CD4-positive, alpha-beta T cell treated with Interleukin-21 for 1 hour (primary cell): ENCODE measurements around the gene OXSR1.
"Not testable (repeated sequence)": the region's sequence is repeated elsewhere in the genome, so short reads cannot be mapped to it uniquely, and the experiment has no call there.

Experiments used
- DNase-seq: peaks from one replicate; pipeline ENCODE4 v3.0.0-alpha.2; 2020

OXSR1 gene

DNA sequence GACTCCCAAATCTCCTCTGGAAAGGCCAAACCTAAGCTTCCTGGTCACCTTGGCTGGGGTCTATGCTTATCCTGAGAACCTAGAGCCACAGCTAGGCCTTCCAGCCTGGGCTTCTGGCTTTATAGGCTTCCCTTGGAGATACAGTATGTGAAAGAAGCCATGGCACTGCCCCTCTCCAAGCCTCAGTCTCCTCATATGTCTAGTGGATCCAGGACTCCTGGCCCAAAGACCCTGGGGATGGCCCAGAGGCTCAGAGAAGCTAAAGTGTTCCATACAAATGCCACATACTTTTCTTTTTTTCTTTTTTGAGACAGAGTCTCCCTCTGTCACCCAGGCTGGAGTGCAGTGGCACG, 37.1 kb upstream of the OXSR1 start:
- no peak for DNase-seq

DNA sequence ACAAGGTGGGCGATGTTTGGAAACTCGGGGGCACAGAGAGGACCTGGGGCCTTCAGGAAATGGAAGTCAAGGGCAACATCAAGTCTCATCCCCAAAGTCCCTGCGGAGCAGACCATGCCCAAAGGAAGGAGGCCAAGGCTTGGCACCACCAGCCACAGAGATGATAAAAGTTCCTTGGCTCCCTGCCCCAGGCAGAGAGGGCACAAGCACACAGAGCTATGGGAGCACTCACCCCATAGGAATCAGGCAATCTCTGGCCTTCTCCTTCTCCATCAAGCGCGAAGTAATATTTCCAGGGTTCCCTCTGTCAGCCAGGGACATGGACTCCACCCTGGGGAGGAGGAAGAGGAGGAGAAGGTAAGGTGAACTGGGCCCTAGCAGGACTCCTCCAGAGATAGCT, 36.3 kb upstream of the OXSR1 start:
- no peak for DNase-seq

DNA sequence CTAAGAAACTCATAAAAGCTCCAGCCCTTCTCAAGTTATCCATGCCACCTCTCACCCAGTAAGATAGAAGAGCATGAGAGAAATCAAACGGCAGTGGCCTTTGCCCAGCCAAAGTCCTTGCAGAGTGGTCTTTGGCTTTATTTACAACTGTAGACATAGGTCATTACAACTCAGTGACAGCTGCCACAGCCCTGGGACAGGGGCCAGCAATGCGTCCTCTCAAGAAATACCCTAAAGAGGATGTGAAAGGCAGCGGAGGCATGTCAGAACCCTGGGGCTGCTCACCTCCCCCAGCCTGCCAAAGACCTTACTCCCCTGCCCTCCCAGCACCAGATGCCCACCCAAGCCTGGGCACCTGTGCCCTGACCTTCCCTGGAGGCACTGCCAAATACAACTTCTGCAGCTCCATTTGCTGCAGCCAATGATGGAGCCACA, 34.7 kb upstream of the OXSR1 start:
- DNase-seq = no peak

DNA sequence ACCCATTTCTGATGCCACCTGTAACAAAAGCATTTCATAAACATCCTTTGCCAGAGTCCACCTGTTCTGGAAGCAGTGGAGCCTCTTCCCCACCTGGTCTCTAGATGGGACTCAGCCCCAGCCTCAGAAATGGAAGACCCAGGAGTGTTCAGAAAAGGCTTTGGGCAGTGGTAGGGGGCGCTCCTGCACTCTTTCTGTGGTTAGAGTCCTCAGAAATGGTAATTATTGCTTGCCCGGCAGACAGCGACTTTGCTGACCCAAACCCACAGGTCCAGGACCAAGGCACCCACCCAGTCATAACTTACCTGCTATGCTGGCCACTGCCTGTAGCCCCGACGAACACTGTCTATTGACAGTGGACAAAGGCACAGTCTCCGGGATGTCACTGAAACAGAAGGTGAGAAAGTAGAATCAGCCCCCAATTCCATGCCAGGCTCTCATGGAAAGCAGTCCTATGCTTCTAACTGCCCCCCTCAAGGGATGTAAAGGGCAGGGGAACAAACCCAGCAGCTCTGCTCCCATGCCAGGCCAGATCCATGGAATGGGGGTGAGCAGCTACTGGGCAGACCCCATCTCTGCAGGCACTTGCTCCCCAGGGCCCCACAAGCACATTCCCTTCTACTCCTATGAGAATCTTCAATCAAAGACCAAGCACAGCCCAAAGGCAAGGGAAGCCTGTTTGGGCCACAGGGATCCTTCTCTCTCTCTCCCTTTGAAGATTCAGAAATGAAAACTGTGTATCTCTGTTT, 33.5 kb upstream of the OXSR1 start:
- peak; percentile 36 for DNase-seq

DNA sequence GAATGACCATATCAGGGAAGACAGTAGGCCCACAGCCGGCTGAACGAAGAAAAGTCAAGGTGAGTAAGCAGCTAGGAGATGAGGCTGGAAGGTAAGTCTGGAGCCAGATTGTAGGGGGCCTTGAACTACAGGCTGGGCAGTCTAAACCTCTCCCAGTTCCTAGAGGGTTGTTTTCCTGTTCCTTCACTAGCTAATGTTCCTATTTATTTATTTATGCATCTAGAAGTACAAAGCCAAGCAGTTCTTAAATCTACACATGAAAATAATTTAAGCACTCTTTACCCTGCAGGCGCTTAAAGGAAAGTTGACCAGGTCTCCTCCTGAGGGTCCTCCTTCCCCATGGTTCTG, 32.2 kb upstream of the OXSR1 start:
- DNase-seq = no peak

DNA sequence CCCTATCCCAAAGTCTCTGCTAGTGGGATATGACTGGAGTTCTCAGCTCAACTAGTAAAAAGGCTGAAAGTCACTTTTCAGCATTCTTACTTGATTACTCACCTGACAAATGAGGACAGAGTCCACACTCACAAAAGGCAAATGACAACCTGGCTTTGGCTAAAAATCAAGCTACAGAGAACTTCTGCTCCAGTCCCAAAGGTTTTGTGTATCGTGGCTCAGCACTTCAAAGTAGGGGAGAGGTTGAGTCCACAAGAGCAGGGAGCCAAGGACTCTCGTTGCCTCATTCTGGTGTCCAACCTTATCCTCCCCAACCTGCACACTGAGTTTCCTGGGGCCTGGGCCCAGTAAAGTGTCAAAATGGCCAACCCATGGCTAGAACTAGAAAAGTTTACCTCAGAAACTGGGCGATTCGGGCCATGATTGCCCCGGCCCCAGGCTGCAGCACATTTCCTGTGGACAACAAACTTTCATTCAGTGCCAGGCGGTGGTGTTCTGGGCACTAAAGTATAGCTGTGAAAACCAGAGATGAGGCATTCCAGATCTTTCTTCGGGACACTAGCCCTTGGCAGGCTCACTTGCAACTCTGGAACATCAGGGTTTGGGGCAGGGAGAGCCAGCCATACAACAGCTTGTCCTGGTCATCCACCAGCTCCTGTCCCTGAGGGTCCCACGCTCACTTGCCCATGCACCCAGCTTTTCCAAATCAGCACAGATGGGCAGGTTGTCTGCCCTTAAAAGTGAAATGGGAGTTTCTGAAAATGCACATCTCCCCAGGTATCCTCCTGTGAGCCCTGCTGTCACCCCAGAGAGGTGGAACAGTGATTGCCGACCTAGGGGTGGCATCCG, 31.6 kb upstream of the OXSR1 start:
- no peak for DNase-seq

DNA sequence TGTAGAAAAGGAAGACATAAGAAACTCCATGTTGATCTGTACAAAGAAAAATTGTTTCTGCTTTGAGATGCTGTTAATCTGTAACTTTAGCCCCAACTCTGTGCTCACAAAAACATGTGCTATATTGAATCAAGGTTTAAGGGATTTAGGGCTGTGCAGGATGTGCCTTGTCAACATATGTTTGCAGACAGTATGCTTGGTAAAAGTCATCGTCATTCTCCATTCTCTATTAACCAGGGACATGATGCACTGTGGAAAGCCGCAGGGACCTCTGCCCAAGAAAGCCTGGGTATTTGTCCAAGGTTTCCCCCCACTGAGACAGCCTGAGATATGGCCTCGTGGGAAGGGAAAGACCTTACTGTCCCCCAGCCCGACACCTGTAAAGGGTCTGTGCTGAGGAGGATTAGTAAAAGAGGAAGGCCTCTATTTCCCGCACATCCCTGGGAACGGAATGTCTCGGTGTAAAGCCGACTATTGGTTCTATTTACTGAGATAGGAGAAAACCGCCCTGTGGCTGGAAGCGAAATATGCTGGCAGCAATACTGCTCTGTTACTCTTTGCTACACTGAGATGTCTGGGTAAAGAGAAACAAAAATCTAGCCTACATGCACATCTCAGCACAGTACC, 30.7 kb upstream of the OXSR1 start:
- DNase-seq = not testable (repeated sequence)

DNA sequence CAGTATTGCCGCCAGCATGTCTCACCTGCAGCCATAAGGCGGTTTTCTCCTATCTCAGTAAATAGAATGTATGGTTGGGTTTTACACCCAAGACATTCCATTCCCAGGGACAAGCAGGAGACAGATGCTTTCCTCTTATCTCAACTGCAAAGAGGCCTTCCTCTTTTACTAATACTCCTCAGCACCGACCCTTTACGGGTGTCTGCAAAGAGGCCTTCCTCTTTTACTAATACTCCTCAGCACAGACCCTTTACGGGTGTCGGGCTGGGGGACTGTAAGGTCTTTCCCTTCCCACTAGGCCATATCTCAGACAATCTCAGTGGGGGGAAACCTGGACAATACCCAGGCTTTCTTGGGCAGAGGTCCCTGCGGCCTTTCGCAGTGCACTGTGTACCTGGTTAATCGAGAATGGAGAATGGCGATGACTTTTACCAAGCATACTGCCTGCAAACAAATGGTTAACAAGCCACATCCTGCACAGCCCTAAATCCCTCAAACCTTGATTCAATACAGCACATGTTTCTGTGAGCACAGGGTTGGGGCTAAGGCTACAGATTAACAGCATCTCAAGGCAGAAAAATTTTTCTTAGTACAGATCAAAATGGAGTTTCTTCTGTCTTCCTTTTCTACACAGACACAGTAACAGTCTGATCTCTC, 29.6 kb upstream of the OXSR1 start:
- peak; percentile 45 for DNase-seq

DNA sequence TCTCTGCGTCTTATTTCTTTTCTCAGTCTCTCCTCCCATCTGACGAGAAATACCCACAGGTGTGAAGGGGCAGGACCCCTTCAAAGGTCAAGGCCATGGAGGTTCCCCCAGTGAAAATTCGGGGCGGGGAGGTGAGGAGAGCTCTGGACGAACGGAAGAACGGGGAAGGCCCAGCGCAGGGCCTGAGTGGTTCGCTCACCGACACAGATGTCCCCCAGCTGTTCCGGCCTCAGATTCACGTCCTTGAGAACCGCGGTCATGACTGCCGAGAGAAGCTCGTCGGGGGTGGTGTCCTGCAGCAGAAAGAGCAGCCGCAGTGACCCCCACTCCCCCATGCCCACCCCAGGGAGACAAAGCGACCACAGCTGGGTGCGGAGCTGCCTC, 29.0 kb upstream of the OXSR1 start:
- DNase-seq = peak; percentile 26

DNA sequence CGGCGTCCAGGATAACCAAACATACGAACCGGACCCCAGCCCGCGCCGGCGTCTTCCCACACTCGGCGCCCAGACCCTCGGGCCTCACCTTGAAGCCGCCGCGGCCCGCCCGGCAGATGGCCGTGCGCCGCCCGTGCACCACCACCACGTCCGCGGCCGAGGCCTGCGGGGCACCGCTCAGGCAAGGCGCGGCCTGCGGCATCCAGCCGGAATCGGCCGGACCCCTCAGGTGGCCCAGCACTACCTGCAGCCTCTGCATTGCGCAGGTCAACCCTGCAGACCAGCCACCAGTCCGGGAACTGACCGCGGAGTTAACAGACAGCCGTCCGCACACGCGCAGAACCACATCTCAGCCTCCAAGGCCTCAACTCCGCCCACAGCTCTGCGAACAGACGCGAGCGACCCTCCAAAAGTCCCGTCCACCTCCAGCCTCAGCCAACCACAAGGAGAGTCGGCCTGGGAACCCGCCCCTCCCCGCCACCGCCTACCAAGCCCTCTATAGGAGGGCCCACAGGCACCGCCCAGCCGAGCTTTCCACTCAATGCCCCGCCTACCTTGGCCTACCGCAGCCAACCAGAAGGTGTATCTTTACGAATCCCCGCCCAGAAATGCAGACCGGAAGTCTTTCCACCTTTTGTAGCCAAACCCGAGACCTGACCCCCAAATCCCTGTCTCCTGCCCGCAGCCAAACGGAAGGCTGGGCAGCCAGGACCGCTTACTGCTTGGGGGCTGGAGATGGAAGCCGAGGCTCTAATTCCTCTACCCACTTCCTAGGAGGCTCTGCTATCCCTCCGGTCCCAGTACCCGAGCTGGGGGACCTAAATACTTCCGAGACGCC, 28.3 kb upstream of the OXSR1 start, which contains the start of gene ACAA1:
TSS of gene ACAA1 (minus strand) at position 351 of the 838 bp plus-strand sequence. CDS start at position 259, 92 bp downstream.
- peak; percentile 98 for DNase-seq

DNA sequence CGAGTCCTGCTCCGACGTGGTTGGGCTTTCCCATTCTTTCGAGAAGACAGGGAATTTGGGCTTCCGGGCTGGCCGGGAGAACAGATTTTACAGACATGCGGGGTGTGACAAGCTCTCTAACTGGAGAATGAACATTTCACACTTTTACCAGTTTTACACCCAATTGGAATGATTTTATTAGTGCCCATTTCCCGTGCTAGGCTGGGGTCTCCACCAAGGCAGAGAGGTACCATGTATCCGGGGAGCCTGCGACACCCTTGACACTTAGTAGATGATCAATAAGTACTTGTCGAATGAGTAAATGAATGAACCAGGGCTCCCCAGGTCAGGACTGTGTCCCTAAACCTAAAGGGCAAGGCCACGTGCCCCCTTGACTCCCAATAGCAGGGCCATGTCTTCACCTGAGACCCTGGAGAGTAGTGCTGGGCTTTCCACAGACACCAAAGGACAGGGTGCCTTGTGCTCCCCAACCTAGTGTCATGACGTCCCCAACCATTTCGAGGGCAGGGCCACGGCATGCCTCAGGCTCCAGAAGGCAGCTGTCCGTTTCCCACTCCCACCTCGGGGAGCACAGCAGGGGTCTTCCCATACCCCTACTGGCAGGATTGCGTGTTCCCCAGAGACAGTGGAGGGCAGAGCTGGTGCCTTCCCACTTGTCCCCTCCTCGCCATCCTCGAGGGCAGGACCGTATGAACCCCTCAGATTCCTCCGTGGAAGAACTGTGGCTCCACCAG, 27.6 kb upstream of the OXSR1 start:
- peak; percentile 34 for DNase-seq

DNA sequence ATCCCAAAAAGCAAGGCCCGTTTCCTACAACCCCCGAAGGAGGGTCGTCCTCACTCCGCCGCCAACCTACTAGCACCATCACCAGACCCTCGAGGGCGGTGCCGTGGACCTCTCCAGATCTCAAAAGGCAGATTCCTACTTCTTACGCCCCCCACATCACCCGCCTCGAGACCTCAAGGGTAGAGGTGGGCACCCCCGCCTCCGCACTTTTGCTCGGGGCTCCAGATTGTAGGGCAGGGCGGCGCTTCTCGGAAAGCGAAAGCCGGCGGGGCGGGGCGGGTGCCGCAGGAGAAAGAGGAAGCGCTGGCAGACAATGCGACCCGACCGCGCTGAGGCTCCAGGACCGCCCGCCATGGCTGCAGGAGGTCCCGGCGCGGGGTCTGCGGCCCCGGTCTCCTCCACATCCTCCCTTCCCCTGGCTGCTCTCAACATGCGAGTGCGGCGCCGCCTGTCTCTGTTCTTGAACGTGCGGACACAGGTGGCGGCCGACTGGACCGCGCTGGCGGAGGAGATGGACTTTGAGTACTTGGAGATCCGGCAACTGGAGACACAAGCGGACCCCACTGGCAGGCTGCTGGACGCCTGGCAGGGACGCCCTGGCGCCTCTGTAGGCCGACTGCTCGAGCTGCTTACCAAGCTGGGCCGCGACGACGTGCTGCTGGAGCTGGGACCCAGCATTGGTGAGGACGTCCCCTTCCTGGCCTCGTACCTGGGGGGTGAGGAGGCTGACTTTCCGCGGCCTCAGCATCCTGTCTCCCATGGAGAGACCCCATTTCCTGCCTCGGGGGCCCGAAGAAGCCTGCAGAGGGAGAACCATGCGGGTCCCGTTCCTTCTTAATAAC, 26.8 kb upstream of the OXSR1 start, which contains the start of gene MYD88:
TSS of gene MYD88 (plus strand) at position 313 of the 842 bp plus-strand sequence. CDS start at position 353, 40 bp downstream.
- DNase-seq = peak; percentile 85

DNA sequence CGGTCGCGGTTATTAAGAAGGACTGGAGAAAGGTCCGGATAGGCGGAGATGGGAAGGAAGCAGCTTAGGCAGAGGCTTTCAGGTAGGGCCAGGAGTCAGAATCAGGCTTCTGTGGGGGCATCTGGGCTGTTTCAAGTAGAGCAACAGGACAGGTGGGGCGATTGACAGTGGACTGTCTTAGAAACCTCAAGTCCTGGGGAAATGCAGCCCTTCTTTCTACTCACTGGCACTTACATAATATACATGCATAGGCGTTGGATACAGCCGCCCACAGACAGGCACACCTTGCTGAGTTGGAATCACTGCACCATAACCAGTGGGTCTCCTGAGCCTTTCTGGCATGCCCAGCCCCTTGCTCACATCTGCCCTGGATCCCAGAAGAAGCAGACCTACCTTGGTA, 26.1 kb upstream of the OXSR1 start:
- DNase-seq = no peak

DNA sequence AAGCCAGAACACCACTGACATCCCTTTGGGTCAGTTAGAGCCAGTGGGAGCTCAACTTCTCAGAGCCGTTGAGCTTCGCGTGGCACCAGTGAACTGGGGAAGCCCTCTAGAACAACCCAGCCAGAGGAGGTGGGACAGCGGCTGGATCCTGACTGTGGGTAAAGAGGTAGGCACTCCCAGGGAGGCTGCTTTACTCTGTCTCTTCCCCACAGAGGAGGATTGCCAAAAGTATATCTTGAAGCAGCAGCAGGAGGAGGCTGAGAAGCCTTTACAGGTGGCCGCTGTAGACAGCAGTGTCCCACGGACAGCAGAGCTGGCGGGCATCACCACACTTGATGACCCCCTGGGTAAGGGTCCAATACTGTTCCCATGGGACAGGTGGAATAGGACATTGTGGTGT, 25.7 kb upstream of the OXSR1 start:
- no peak for DNase-seq

DNA sequence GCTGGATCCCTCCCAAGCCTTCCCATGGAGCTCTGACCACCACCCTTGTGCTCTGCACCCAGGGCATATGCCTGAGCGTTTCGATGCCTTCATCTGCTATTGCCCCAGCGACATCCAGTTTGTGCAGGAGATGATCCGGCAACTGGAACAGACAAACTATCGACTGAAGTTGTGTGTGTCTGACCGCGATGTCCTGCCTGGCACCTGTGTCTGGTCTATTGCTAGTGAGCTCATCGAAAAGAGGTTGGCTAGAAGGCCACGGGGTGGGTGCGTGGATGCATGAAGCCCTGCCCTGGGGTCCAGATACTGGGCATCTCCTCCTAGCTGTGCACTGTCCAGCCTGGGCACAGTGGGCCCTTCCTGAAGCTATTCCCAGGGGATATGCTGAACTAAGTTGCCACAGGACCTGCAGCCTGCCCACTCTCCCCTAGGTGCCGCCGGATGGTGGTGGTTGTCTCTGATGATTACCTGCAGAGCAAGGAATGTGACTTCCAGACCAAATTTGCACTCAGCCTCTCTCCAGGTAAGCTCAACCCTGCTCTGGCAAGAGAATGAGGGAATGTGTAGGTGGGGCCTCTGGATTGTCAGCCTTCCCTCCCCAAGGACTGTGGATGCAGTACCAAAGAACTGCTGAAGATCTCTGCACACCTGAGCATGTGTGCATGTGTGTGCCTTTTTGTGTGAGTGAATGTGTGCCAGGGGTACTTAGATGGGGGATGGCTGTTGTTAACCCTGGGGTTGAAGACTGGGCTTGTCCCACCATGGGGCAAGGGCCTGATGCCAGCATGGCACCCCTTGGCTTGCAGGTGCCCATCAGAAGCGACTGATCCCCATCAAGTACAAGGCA, 24.8 kb upstream of the OXSR1 start:
- no peak for DNase-seq

DNA sequence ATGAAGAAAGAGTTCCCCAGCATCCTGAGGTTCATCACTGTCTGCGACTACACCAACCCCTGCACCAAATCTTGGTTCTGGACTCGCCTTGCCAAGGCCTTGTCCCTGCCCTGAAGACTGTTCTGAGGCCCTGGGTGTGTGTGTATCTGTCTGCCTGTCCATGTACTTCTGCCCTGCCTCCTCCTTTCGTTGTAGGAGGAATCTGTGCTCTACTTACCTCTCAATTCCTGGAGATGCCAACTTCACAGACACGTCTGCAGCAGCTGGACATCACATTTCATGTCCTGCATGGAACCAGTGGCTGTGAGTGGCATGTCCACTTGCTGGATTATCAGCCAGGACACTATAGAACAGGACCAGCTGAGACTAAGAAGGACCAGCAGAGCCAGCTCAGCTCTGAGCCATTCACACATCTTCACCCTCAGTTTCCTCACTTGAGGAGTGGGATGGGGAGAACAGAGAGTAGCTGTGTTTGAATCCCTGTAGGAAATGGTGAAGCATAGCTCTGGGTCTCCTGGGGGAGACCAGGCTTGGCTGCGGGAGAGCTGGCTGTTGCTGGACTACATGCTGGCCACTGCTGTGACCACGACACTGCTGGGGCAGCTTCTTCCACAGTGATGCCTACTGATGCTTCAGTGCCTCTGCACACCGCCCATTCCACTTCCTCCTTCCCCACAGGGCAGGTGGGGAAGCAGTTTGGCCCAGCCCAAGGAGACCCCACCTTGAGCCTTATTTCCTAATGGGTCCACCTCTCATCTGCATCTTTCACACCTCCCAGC, 24.0 kb upstream of the OXSR1 start:
- DNase-seq = no peak

DNA sequence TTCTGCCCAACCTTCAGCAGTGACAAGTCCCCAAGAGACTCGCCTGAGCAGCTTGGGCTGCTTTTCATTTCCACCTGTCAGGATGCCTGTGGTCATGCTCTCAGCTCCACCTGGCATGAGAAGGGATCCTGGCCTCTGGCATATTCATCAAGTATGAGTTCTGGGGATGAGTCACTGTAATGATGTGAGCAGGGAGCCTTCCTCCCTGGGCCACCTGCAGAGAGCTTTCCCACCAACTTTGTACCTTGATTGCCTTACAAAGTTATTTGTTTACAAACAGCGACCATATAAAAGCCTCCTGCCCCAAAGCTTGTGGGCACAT, 23.4 kb upstream of the OXSR1 start:
- DNase-seq = no peak

DNA sequence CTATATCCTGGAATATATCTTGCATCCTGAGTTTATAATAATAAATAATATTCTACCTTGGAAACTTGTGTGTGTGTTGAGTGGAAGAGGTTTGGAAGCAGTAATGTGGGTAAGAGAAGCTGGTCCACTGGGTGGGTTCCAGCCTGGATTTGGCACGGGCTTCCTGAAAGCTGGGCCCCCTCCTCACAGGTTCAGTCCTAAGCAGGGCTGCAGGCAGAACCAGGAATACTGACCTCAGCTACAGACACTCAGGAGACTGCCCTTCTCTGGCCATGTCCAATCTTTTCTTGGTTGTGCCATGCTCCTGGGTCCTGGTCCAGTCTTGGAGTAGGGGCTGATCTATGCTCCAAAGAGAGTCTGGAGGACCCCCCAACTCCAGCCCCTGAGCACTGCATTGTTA, 22.4 kb upstream of the OXSR1 start:
- no peak for DNase-seq

DNA sequence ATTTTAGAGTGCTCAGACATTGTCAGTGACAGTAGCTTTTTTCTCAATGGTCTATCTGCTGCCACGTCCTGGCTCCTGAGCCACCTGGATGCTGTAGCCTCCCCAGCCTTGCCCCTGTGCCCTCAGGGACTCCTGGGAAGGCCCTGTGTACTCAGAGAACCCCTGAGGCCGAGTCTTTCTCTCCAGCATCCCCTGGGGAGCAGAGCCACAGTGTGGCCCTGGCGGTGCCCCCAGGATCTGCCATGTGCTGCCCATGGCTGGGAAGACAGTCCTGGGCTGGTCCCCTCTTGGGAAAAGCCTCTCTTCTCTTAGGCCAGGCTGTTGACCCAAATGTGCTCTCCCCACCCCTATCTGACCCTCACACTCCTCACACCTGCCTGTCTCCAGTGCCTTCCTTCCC, 21.8 kb upstream of the OXSR1 start:
- DNase-seq = no peak
